K562 (cell line): Measurements from ENCODE around the gene PTOV1. TPM values are rescaled to one million over a fixed set of nuclear protein-coding genes. Genes with fewer than 3 reads are reported as not detected.

Experiments used
- ARID4B ChIP-seq: sonication (generic); formaldehyde crosslinking; IDR thresholded peaks from 2 replicates; pipeline ENCODE4 v1.8.0; 2022; ENCODE audit warnings: mild to moderate bottlenecking, missing genetic modification reagents
- CTCF ChIP-seq, 3 experiments: IDR thresholded peaks in 2 of 3; conservative IDR thresholded peaks in 1 of 3; 2 replicates each; pipeline ENCODE4 v1.5.1; 2011 to 2012; ENCODE audit warnings: low read length in 3 of 3, mild to moderate bottlenecking in 3 of 3, control low read depth in 2 of 3, improper control_type of control experiment in 1 of 3, inconsistent platforms in 1 of 3, low read depth in 1 of 3, mixed read lengths in 1 of 3, moderate library complexity in 1 of 3; ENCODE audit not compliant: insufficient read depth in 2 of 3
- GTF2F1 ChIP-seq: IDR thresholded peaks from 2 replicates; pipeline ENCODE4 v1.6.1; 2011; ENCODE audit warnings: low read depth, low read length, improper control_type of control experiment
- HMG20A ChIP-seq: fragments of 450-650 bp; formaldehyde crosslinking; conservative IDR thresholded peaks from 2 replicates; pipeline ENCODE4 v1.4.0; 2020; ENCODE audit warnings: mild to moderate bottlenecking, mixed read lengths
- MCM3 ChIP-seq: fragments of 450-650 bp; IDR thresholded peaks from 2 replicates; pipeline ENCODE4 v1.6.1; 2016
- MEF2A ChIP-seq: IDR thresholded peaks from 2 replicates; pipeline ENCODE4 v1.6.1; 2011; ENCODE audit warnings: low read depth, mild to moderate bottlenecking, low read length, moderate library complexity; ENCODE audit not compliant: control insufficient read depth
- POLR2B ChIP-seq: fragments of 450-650 bp; IDR thresholded peaks from 2 replicates; pipeline ENCODE4 v1.6.1; 2018; ENCODE audit warnings: low read depth; ENCODE audit not compliant: partially characterized antibody
- SIX5 ChIP-seq, 2 experiments: IDR thresholded peaks; 2 replicates each; pipeline ENCODE4 v1.6.1; 2011; ENCODE audit warnings: low read length in 2 of 2, borderline replicate concordance in 1 of 2, low read depth in 1 of 2, mild to moderate bottlenecking in 1 of 2, moderate library complexity in 1 of 2; ENCODE audit not compliant: insufficient read depth in 1 of 2
- SMAD4 ChIP-seq: fragments of 250-450 bp; sonication (Bioruptor Pico); conservative IDR thresholded peaks from 2 replicates; pipeline ENCODE4 v1.8.0; 2021; ENCODE audit warnings: inconsistent platforms, mild to moderate bottlenecking, moderate library complexity
- TAF1 ChIP-seq: IDR thresholded peaks from 2 replicates; pipeline ENCODE4 v1.6.1; 2011; ENCODE audit warnings: mild to moderate bottlenecking, low read length, moderate library complexity; ENCODE audit not compliant: insufficient read depth, control insufficient read depth, severe bottlenecking; ENCODE audit errors: extremely low read depth
- ZBTB9 ChIP-seq: fragments of 450-650 bp; formaldehyde crosslinking; IDR thresholded peaks from 2 replicates; pipeline ENCODE4 v1.4.0; 2020; ENCODE audit warnings: mild to moderate bottlenecking, moderate library complexity
- polyA plus RNA-seq, 8 experiments: library from polyadenylated mRNA; depleted of rRNA in 4 of 8; stranded (reverse) in 5 of 8; unstranded in 3 of 8; fragments of >200 nt; fragmentation: Nextera tagmentation in 2 of 8; fragmentation: Illumina TruSeq in 1 of 8; extraction: Ambion mirVana in 2 of 8; extraction: Trizol in 1 of 8; gene quantifications; 2 replicates each; pipeline versions ENCODE4 v1.2.1 to v1.2.3, GENCODE V29; 2011 to 2014; ENCODE audit warnings: inconsistent platforms in 1 of 8, missing spikeins in 1 of 8
- total RNA-seq, 7 experiments: library from RNA; depleted of rRNA in 6 of 7; stranded (reverse); fragments of >200 nt in 6 of 7; fragmentation: Illumina TruSeq in 2 of 7; extraction: Trizol in 2 of 7; gene quantifications; 2 replicates each; pipeline versions ENCODE4 v1.2.1 to v1.2.3, GENCODE V29; 2011 to 2021; ENCODE audit warnings: low replicate concordance in 1 of 7

The PTOV1 gene
- total and polyA plus RNA-seq, 9 of the 15 experiments (the other 6 are each of a cell fraction or from before 2014, with no cell fraction given), result 4.9 to 169 (median 43.5) TPM

GRCh38 chr19:49812997-49813861 is 37.7 kb upstream of the PTOV1 start, which contains the start of gene FUZ (continued):
- TF ChIP-seq CTCF (IDR thresholded peaks at IDR 0.05 in 2 of 3, conservative IDR thresholded peaks at IDR 0.05 in 1 of 3; ENCODE audit: insufficient read depth in 2 of 3, low read depth in 1 of 3, low read length in 3 of 3), result peak in 2 of 3 experiments; percentile 15 to 21; a peak in 1 of 6 replicates
- TF ChIP-seq MCM3, result no peak
- no peak for TF ChIP-seq MEF2A
- 0 out of 2 replicates have a peak, but pooled peaks have one; percentile 45 for TF ChIP-seq SMAD4 (CRISPR knock-in tag)
- TF ChIP-seq TAF1, result peak; percentile 6
- 0 out of 2 replicates have a peak, but pooled peaks have one; percentile 8 for TF ChIP-seq HMG20A (CRISPR knock-in tag)
- no peak for TF ChIP-seq POLR2B
- TF ChIP-seq GTF2F1, result no peak
- TF ChIP-seq ZBTB9 (CRISPR knock-in tag), result 0 out of 2 replicates have a peak, but pooled peaks have one; percentile 40
- TF ChIP-seq ARID4B, result peak; percentile 58; the same call in 1 of the 2 replicates
- peak; percentile 62 to 65 for TF ChIP-seq SIX5 (IDR thresholded peaks at IDR 0.05; ENCODE audit: borderline replicate concordance in 1 of 2, insufficient read depth in 1 of 2, low read depth in 1 of 2, low read length in 2 of 2)
